Neural crest cell (in vitro differentiated cells): ENCODE data around the gene KRABD2.
"Not testable (repeated sequence)": the region's sequence is repeated elsewhere in the genome, so short reads cannot be mapped to it uniquely, and the experiment has no call there.

Experiments used
- DNase-seq: peaks from one replicate; pipeline ENCODE4 v3.0.0; 2021; ENCODE audit warnings: low read depth, mixed read lengths, low spot score
- H3K27ac Mint-ChIP-seq: one replicate; pipeline ENCODE4 v1.8.0; 2021; ENCODE audit warnings: mild to moderate bottlenecking, mixed read lengths; ENCODE audit not compliant: unreplicated experiment
- H3K27me3 Mint-ChIP-seq: 2 replicates; pipeline ENCODE4 v1.8.0; 2021; ENCODE audit warnings: low read depth, mild to moderate bottlenecking, mixed read lengths
- H3K36me3 Mint-ChIP-seq: 2 replicates; pipeline ENCODE4 v1.8.0; 2021; ENCODE audit warnings: low read depth, mild to moderate bottlenecking, mixed read lengths
- H3K4me1 Mint-ChIP-seq: 2 replicates; pipeline ENCODE4 v1.8.0; 2021; ENCODE audit warnings: mixed read lengths
- H3K4me3 Mint-ChIP-seq: one replicate; pipeline ENCODE4 v1.8.0; 2021; ENCODE audit warnings: mild to moderate bottlenecking, mixed read lengths
- H3K9me3 Mint-ChIP-seq: 2 replicates; pipeline ENCODE4 v1.8.0; 2021; ENCODE audit warnings: mixed read lengths
- TF ChIP-seq, protein P1 (sequence below): fragments of 200-600 bp; sonication (generic); conservative IDR thresholded peaks from 2 replicates; pipeline ENCODE4 v1.5.0; 2021; ENCODE audit warnings: antibody characterized with exemption, mild to moderate bottlenecking

The KRABD2 gene

DNA sequence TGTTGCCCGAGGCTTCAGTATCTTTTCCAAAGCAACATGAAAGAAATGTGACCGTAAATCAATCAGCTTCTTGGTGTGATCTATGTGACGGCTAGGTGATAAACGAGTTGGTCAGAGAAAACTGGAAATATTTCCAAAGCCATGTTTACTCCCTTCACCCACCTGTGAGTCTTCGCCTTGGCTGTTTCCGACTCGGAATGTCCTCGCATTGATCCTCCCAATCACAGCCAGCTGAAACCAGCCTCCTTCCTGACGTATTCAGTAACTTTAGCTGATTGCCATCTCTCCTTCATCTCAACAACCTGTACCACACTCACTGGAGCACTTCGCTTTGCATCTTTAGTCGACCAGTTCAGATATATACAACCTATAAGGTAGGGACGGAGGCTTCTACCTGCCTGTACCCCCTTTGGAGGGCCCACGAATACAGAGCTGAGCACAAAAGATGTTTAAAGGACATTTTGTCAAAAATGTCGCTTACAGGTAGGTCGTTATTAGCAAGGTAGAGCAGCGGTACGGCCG is 705 bp downstream of the KRABD2 start:
- Mint-ChIP-seq H3K27ac (peak overlapping the region; percentile 85), H3K9me3 (no peaks in the 10 kb centered on the region), H3K4me1 (peaks cover 36% of the 10 kb centered on the region), H3K36me3 (peaks cover 24% of the 10 kb centered on the region), H3K4me3 (peak overlapping the region; percentile 88), H3K27me3 (no peaks in the 10 kb centered on the region)
- DNase-seq: no peak
- TF ChIP-seq, protein P1, sequence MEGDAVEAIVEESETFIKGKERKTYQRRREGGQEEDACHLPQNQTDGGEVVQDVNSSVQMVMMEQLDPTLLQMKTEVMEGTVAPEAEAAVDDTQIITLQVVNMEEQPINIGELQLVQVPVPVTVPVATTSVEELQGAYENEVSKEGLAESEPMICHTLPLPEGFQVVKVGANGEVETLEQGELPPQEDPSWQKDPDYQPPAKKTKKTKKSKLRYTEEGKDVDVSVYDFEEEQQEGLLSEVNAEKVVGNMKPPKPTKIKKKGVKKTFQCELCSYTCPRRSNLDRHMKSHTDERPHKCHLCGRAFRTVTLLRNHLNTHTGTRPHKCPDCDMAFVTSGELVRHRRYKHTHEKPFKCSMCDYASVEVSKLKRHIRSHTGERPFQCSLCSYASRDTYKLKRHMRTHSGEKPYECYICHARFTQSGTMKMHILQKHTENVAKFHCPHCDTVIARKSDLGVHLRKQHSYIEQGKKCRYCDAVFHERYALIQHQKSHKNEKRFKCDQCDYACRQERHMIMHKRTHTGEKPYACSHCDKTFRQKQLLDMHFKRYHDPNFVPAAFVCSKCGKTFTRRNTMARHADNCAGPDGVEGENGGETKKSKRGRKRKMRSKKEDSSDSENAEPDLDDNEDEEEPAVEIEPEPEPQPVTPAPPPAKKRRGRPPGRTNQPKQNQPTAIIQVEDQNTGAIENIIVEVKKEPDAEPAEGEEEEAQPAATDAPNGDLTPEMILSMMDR: no peak

DNA sequence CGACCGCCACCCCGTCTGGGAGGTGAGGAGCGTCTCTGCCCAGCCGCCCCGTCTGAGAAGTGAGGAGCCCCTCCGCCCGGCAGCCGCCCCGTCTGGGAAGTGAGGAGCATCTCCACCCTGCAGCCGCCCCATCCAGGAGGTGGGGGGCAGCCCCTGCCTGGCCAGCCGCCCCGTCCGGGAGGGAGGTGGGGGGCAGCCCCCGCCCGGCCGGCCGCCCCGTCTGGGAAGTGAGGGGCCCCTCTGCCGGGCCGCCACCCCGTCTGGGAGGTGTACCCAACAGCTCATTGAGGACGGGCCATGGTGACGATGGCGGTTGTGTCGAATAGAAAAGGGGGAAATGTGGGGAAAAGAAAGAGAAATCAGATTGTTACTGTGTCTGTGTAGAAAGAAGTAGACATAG is 2.6 kb downstream of the KRABD2 start:
- not testable (repeated sequence) for DNase-seq, H3K4me3 Mint-ChIP-seq, H3K27ac Mint-ChIP-seq, H3K9me3 Mint-ChIP-seq, H3K27me3 Mint-ChIP-seq
- Mint-ChIP-seq H3K36me3 (peaks cover 32% of the 10 kb centered on the region), H3K4me1 (peaks cover 25% of the 10 kb centered on the region)

DNA sequence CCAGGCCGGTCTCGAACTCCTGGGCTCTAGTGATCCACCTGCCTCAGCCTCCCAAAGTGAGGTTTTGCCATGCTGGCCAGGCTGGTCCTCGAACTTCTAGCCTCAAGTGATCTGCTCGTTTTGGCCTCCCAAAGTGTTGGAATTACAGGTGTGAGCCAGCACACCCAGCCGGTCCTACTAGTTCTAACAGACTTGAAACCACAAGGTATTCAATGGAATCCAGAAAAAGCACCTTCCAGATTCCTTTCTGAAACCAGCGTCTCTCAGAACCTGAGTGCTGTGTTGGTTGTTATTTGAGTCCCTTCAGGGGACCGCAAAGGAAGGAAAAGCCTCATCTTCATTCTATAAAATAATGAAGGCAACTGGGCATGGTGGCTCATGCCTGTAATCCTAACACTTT is 4.1 kb downstream of the KRABD2 start:
- Mint-ChIP-seq H3K36me3 (peaks cover 31% of the 10 kb centered on the region), H3K4me3 (peak overlapping the region; percentile 64), H3K9me3 (no peaks in the 10 kb centered on the region), H3K27me3 (no peaks in the 10 kb centered on the region), H3K27ac (no peak overlapping the region), H3K4me1 (peaks cover 18% of the 10 kb centered on the region)
- DNase-seq: no peak
- TF ChIP-seq, protein P1: no peak

DNA sequence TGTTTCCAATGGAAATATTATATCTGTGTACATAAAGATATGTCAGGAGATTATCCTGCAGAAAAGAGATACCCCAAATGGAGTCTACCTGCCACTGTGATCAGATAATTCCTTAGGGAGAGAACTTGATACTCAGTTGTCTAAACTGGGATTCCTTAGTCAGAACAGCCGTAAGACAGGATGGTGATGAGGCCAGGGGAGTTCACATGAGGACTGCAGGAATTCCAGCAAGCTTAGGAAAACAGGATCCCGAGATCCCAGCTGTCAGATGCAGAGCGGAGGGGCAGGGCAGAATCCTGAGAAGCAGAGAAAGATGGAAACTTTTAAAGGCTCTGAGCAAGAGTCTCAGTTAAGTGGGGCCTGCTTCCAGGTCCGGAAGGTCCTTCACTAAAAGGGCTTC is 4.7 kb downstream of the KRABD2 start:
- Mint-ChIP-seq H3K4me3 (peak overlapping the region; percentile 68), H3K27ac (peak overlapping the region; percentile 21), H3K36me3 (peaks cover 29% of the 10 kb centered on the region), H3K4me1 (peaks cover 13% of the 10 kb centered on the region), H3K27me3 (no peaks in the 10 kb centered on the region), H3K9me3 (no peaks in the 10 kb centered on the region)
- no peak for DNase-seq
- TF ChIP-seq, protein P1: no peak

DNA sequence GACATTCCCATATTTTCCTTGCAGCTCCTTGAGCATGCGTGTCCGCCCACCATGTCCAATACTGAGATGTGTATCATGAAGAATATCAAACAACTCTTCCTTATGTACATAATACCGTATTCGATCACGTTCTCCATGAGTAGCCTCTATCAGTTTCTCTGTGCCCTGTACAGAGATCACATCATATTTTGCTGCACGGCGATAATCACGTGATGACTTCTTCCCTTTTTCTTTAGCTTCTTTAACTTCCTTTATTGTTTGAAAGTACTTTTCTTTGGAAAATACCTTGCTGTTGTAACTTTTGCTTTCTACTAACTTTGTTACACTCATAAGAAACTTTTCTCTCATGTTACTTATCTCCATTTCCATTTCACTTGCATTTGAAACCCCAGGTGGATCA is 6.6 kb downstream of the KRABD2 start:
- no peaks in the 10 kb centered on the region for H3K9me3 Mint-ChIP-seq
- H3K36me3 Mint-ChIP-seq: peaks cover 22% of the 10 kb centered on the region
- TF ChIP-seq, protein P1: no peak
- H3K4me1 Mint-ChIP-seq: no peaks in the 10 kb centered on the region
- no peak overlapping the region for H3K4me3 Mint-ChIP-seq
- no peak for DNase-seq
- H3K27ac Mint-ChIP-seq: no peak overlapping the region
- H3K27me3 Mint-ChIP-seq: no peaks in the 10 kb centered on the region

DNA sequence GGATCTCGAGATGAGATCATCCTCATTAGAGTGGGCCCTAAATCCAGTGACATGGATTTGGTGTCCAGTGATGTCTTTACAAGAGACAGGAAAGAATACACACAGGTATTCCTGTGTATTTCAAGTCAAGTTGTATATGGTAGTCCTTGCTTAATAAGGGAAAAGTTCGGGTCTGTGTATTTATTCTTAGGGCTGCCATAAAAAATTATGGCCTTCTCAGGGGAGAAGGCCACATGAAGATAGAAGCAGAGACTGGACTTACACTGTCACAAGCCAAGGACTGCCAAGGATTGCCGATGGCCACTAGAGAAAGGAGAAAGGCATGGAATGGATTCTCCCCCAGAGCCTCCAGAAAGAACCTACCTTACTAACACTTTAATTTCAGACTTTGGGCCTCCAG is 8.3 kb downstream of the KRABD2 start:
- Mint-ChIP-seq H3K36me3 (peaks cover 22% of the 10 kb centered on the region), H3K9me3 (no peaks in the 10 kb centered on the region), H3K27me3 (no peaks in the 10 kb centered on the region), H3K4me3 (no peak overlapping the region), H3K27ac (no peak overlapping the region), H3K4me1 (no peaks in the 10 kb centered on the region)
- TF ChIP-seq, protein P1: no peak
- DNase-seq: no peak
